ENCODE measurements around the gene PLXNA3.

GRCh38 chrX:154441984-154442707, 15.9 kb upstream of the PLXNA3 start:
- TF ChIP-seq CTCF (IDR thresholded peaks at IDR 0.05) (no peak), EZH2phosphoT487 (IDR thresholded peaks at IDR 0.05) (no peak)

All from neural progenitor cell (in vitro differentiated cells).